ENCODE measurements around the gene AKR1C3. TPM values are rescaled to one million over a fixed set of nuclear protein-coding genes. Genes with fewer than 3 reads are reported as not detected.
A peak's percentile ranks its signal among the peaks of the same experiment; 100 is the strongest.
"Not testable (repeated sequence)": the region's sequence is repeated elsewhere in the genome, so short reads cannot be mapped to it uniquely, and the experiment has no call there.

The AKR1C3 gene
- total RNA-seq, 1 experiment from 2014 or later: 177 TPM

DNA sequence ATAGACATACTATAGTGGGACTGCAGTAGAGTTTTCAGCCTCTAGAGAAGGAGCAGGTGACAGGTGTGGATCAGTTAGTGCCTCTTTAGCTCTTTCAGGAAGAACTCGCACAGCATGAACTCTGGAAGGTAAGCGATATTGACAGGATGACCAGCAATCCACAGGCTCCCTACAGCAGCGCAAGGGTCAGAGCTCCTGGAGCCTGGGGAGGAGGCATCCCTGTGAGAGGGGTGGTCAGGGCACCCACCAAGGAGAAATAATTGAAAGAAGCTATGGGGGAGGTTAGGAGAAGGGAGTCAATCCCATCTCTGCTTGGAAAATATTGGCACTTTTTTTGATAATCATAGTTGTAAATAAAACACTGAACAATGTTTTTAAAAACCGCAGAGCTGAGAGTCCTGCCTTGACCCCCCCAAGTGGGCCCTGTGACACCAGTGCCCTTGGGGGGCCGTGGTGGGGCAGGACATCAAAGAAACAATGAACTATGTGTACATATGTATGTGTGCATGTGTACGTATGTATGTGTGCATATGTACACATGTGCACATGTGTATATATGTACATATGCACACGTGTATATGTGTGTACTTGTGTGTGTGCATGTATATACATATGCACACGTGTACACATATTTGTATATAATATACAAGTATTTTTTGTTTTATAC, 13.8 kb downstream of the AKR1C3 start:
- DNase-seq: no peak
- peak overlapping the region; percentile 37 for H3K27ac Mint-ChIP-seq (ENCODE audit: unreplicated experiment)
- peaks cover 56% of the 10 kb centered on the region for H3K36me3 Mint-ChIP-seq (ENCODE audit: insufficient read depth, unreplicated experiment)
- H3K4me3 Mint-ChIP-seq (ENCODE audit: low read depth, unreplicated experiment): no peak overlapping the region
- H3K9me3 Mint-ChIP-seq (ENCODE audit: low read depth, unreplicated experiment): peaks cover 4% of the 10 kb centered on the region
- BruUV-seq (replicated peaks): no TSS peak
- TF ChIP-seq, protein P1, sequence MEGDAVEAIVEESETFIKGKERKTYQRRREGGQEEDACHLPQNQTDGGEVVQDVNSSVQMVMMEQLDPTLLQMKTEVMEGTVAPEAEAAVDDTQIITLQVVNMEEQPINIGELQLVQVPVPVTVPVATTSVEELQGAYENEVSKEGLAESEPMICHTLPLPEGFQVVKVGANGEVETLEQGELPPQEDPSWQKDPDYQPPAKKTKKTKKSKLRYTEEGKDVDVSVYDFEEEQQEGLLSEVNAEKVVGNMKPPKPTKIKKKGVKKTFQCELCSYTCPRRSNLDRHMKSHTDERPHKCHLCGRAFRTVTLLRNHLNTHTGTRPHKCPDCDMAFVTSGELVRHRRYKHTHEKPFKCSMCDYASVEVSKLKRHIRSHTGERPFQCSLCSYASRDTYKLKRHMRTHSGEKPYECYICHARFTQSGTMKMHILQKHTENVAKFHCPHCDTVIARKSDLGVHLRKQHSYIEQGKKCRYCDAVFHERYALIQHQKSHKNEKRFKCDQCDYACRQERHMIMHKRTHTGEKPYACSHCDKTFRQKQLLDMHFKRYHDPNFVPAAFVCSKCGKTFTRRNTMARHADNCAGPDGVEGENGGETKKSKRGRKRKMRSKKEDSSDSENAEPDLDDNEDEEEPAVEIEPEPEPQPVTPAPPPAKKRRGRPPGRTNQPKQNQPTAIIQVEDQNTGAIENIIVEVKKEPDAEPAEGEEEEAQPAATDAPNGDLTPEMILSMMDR (IDR thresholded peaks at IDR 0.05; ENCODE audit: unreplicated experiment): no peak
- H3K4me1 Mint-ChIP-seq (ENCODE audit: low read depth, unreplicated experiment): no peaks in the 10 kb centered on the region
- intact Hi-C loops (cut with micrococcal nuclease; ENCODE audit: unreplicated experiment): no loop called here
- H3K27me3 Mint-ChIP-seq (ENCODE audit: unreplicated experiment): no peaks in the 10 kb centered on the region
- CTCF ChIA-PET: no interaction called here

GRCh38 chr10:5108658-5109416, 14.6 kb downstream of the AKR1C3 start:
- no peaks in the 10 kb centered on the region for H3K27me3 Mint-ChIP-seq (ENCODE audit: unreplicated experiment)
- H3K4me1 Mint-ChIP-seq (ENCODE audit: low read depth, unreplicated experiment): no peaks in the 10 kb centered on the region
- peak overlapping the region; percentile 30 for H3K27ac Mint-ChIP-seq (ENCODE audit: unreplicated experiment)
- peaks cover 49% of the 10 kb centered on the region for H3K36me3 Mint-ChIP-seq (ENCODE audit: insufficient read depth, unreplicated experiment)
- intact Hi-C loops (cut with micrococcal nuclease; ENCODE audit: unreplicated experiment): no loop called here
- no TSS peak for BruUV-seq (replicated peaks)
- H3K9me3 Mint-ChIP-seq (ENCODE audit: low read depth, unreplicated experiment): peaks cover 4% of the 10 kb centered on the region
- H3K4me3 Mint-ChIP-seq (ENCODE audit: low read depth, unreplicated experiment): no peak overlapping the region
- CTCF ChIA-PET: no interaction called here
- no peak for DNase-seq
- TF ChIP-seq, protein P1 (IDR thresholded peaks at IDR 0.05; ENCODE audit: unreplicated experiment): no peak

GRCh38 chr10:5109861-5110260, 15.6 kb downstream of the AKR1C3 start:
- H3K27ac Mint-ChIP-seq (ENCODE audit: unreplicated experiment); DNase-seq; H3K4me3 Mint-ChIP-seq (ENCODE audit: low read depth, unreplicated experiment); CTCF ChIA-PET; H3K4me1 Mint-ChIP-seq (ENCODE audit: low read depth, unreplicated experiment); intact Hi-C loops (cut with micrococcal nuclease; ENCODE audit: unreplicated experiment); H3K27me3 Mint-ChIP-seq (ENCODE audit: unreplicated experiment); H3K9me3 Mint-ChIP-seq (ENCODE audit: low read depth, unreplicated experiment); BruUV-seq (replicated peaks): not testable (repeated sequence)
- peaks cover 42% of the 10 kb centered on the region for H3K36me3 Mint-ChIP-seq (ENCODE audit: insufficient read depth, unreplicated experiment)

- no peaks in the 10 kb centered on the region for H3K27me3 Mint-ChIP-seq (ENCODE audit: unreplicated experiment)
- H3K36me3 Mint-ChIP-seq (ENCODE audit: insufficient read depth, unreplicated experiment): no peaks in the 10 kb centered on the region
- peaks cover 3% of the 10 kb centered on the region for H3K9me3 Mint-ChIP-seq (ENCODE audit: low read depth, unreplicated experiment)
- intact Hi-C loops (cut with micrococcal nuclease; ENCODE audit: unreplicated experiment): no loop called here
- no TSS peak for BruUV-seq (replicated peaks)
- H3K4me3 Mint-ChIP-seq (ENCODE audit: low read depth, unreplicated experiment): no peak overlapping the region
- no peak overlapping the region for H3K27ac Mint-ChIP-seq (ENCODE audit: unreplicated experiment)
- DNase-seq: no peak
- TF ChIP-seq, protein P1 (IDR thresholded peaks at IDR 0.05; ENCODE audit: unreplicated experiment): no peak
- CTCF ChIA-PET: no interaction called here
- H3K4me1 Mint-ChIP-seq (ENCODE audit: low read depth, unreplicated experiment): no peaks in the 10 kb centered on the region
These were observed 22.4 kb downstream of the AKR1C3 start for GRCh38 chr10:5116621-5117020.

DNA sequence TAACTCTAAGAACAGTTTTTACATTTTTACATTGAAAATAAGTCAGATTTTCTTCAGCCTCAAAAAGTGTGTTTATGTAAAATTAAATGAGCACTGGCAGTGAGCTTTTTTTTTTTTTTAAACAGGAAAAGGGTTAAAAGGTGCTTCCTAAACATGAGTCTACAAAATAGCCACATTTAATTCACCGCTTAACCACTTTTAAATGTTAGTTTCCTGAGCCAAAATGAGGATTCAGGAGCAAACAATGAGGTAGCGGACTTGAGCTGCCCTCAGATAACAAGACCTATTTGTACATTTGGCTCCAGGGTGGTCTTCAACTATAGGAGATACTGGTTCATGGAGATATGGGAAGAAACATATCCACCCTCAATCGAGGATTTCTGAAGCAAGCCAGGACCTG, 22.8 kb downstream of the AKR1C3 start:
- no peak for DNase-seq
- CTCF ChIA-PET: no interaction called here
- BruUV-seq (replicated peaks): no TSS peak
- Mint-ChIP-seq H3K27me3 (ENCODE audit: unreplicated experiment) (no peaks in the 10 kb centered on the region), H3K36me3 (ENCODE audit: insufficient read depth, unreplicated experiment) (no peaks in the 10 kb centered on the region), H3K9me3 (ENCODE audit: low read depth, unreplicated experiment) (peaks cover 3% of the 10 kb centered on the region), H3K4me1 (ENCODE audit: low read depth, unreplicated experiment) (no peaks in the 10 kb centered on the region), H3K27ac (ENCODE audit: unreplicated experiment) (no peak overlapping the region), H3K4me3 (ENCODE audit: low read depth, unreplicated experiment) (no peak overlapping the region)
- TF ChIP-seq, protein P1 (IDR thresholded peaks at IDR 0.05; ENCODE audit: unreplicated experiment): no peak
- intact Hi-C loops (cut with micrococcal nuclease; ENCODE audit: unreplicated experiment): no loop called here

- H3K27me3 Mint-ChIP-seq (ENCODE audit: unreplicated experiment); H3K9me3 Mint-ChIP-seq (ENCODE audit: low read depth, unreplicated experiment); DNase-seq; H3K36me3 Mint-ChIP-seq (ENCODE audit: insufficient read depth, unreplicated experiment); CTCF ChIA-PET; H3K4me1 Mint-ChIP-seq (ENCODE audit: low read depth, unreplicated experiment); H3K27ac Mint-ChIP-seq (ENCODE audit: unreplicated experiment); intact Hi-C loops (cut with micrococcal nuclease; ENCODE audit: unreplicated experiment); H3K4me3 Mint-ChIP-seq (ENCODE audit: low read depth, unreplicated experiment); BruUV-seq (replicated peaks): not testable (repeated sequence)
These were observed 25.8 kb downstream of the AKR1C3 start for GRCh38 chr10:5119997-5120396.

Measured in Calu3 (cell line).